ENCODE measurements around the gene NBL1. TPM values are rescaled to one million over a fixed set of nuclear protein-coding genes. Genes with fewer than 3 reads are reported as not detected.

NBL1 gene, protein sequence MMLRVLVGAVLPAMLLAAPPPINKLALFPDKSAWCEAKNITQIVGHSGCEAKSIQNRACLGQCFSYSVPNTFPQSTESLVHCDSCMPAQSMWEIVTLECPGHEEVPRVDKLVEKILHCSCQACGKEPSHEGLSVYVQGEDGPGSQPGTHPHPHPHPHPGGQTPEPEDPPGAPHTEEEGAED
- 305 and 318 TPM in 2 replicates for total RNA-seq (2014; rRNA removed; shearing (Covaris generic))
- polyA plus RNA-seq (2015; cell fraction: cytosol; rRNA removed) = 272 and 287 TPM in 2 replicates
- polyA plus RNA-seq (2015; cell fraction: nucleus; rRNA removed) = 43.9 and 83.4 TPM in 2 replicates

DNA sequence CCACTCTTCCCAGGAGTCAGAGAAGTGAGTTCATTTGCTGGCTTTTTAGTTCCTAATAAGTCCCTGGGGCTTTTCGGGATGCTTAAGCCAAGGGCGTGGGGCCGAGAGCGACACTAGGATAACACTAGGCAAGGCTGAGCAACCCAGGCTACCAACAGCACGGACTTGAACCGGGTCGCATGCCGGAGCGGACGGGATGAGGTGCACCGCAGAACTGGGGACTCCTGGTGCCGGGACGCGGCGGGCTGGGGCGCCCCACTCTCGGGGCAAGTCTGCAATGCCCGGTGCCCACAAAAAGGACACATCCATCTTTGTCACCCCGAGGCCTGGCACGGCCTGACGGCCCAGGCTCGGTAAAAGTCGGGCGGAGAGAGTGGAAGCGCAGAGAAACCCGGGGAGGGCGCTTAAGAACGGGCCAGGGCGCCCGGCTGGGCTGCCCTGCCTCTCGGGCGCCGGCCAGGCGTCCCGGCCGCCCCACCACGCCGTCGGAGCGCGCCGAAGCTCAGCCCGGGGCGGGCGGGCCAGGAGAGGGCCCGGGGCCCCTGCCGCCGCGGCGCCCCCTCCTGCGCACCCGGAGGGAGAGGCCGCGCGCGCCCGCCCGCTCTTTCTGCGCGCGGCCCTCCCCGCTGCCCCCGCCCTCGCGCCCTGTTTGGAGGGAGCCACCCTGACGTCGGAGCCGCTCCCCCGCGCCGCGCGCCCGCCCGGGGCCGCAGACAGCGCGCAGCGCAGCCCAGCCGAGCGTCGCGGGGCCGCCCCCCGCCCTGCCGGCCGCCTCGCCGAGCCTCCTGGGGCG is at the start of gene NBL1:
Gene NBL1 (plus strand): TSS at position 710 of the 793 bp plus-strand sequence. CDS start 10,720 bp downstream, outside the sequence.
- DNase-seq (ENCODE audit: low read depth, low spot score) = peak; percentile 57
- in situ Hi-C loops (cut with HindIII; ENCODE audit: low pct_unique_long_range_greater_than_20kb, low sequenced_read_pairs) = no loop called here

DNA sequence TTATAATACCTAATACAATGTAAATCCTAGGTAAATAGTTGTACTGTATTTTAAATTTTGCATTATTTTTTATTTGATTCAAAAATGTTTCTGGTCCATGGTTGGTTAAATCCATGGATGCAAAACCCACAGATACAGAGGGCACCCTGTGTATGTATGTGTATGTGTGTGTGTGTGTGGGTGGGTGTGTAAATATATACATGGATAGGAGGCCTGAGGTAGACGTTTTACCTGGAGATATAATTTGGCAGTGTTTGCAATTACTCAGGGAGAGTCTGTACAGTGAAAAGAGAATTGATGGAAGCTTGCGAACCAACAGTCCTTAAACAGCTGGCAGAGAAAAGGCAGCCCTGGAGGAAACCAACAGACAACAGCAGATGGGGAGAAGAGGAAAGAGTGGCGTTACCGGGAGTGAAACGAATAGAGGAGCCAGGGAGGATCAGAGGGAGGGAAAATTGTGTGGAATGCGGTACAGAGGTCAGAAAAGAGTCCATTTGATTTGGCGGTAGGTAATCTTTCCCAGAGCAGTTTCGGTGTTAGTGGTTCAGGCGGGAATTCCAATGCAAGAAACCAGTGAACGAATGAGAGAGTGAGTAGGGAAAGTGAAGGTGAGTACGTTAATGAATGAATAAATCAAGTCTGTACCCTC is 47.9 kb upstream of the NBL1 start:
- in situ Hi-C loops (cut with HindIII; ENCODE audit: low pct_unique_long_range_greater_than_20kb, low sequenced_read_pairs) = loop anchor here (25.0 kb wide), 1 partner anchor 184 kb away; no protein-coding TSS in a partner anchor
- no peak for DNase-seq (ENCODE audit: low read depth, low spot score)

DNA sequence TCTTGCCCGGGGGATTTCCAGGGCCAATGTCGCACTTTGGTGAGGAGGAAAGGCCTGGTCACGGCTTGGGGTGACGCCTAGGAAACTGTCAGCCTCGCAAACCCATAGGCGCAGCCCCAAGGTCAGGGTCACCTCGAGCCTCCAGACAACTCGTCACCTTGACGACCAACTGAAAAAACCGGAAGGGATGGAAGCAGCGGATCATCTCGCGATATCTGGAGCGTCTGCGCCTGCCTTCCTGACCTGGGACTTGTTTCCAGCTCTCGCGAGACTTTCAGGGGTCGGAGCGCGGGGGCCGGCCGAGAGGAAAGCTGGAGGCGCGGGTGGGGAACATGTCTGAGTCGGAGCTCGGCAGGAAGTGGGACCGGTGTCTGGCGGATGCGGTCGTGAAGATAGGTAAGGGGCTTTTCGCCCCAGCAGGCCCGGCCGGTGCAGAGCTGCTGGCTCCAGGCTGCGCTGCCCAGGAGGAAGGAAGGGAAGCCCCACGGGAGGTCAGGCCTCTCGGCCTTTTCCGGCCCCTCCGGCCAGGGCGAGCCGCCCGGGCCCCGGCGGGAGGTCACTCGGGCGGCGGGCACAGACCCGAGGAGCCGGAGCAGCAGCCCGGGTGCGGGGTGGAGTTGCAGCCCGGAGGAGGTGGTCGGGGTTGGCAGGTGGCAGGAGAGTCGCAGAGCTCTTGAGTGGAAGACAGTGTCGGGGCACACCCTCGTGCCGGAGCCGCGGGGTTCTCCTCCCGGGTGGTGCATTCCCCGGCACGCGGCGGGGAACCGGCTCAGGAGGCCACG is 47.2 kb upstream of the NBL1 start:
- in situ Hi-C loops (cut with HindIII; ENCODE audit: low pct_unique_long_range_greater_than_20kb, low sequenced_read_pairs) = loop anchor here (25.0 kb wide), 1 partner anchor 185 kb away; no protein-coding TSS in a partner anchor

DNA sequence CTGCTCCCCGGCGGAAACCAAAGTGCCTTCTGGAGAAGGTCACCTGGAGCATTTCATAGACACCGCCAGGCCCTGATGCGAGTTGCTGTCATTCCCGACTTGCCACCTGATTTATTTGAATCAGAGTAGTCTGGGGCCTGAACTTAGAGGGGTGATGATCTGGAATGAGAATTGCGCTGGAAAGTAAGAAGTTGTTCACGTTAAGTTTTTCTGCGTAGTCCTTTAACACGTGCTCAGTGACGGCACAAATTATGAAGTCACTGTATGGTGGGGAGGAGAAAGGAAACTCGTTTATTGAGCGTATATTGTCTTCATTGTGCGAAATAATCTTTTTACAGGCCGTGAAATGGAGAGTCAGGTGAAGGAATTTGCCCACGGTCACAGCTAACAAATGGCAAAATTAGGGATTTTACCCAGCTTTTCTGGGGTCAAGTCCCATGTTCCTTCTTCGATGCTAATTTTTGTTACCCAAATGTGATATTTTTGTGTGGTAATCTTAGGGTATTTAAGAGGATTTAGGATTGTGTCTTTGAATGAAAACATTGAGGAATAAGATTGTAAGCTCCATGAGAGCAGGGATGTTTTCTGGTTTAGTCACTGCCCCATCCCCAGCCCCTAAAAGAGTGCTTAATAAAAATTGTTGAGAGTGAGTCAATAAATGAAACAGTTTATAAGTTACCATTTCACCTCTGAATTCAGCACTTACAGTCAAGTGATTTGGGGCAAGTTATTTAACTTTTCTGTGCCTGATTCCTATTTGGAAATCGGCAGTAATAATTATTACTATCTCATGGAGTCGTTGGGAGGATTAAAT is 46.4 kb upstream of the NBL1 start:
- DNase-seq (ENCODE audit: low read depth, low spot score) = peak; percentile 36

More for the DNA sequence above, 47.2 kb upstream of the NBL1 start:
- DNase-seq (ENCODE audit: low read depth, low spot score) = peak; percentile 98

DNA sequence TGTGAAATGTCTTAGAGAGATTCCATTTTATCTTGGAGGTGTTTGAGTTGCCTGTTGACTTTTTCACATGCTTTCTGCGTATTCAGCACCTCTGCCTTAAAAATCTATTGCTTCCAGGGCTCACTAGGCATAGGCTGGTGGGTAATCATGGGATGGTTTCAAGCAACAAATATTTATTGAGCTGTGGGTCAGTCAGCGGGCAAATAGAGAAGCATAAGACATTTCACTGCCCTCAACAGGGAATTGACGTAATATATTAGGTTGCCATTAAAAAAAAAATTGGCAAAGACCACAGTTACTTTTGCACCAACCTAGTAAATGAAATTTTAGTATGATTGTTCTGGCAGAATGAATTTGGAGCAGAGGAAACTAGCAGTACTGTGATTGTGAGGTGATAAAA is 44.3 kb upstream of the NBL1 start:
- in situ Hi-C loops (cut with HindIII; ENCODE audit: low pct_unique_long_range_greater_than_20kb, low sequenced_read_pairs) = loop anchor here (25.0 kb wide), 1 partner anchor 188 kb away; no protein-coding TSS in a partner anchor
- no peak for DNase-seq (ENCODE audit: low read depth, low spot score)

More for the DNA sequence above, 46.4 kb upstream of the NBL1 start:
- in situ Hi-C loops (cut with HindIII; ENCODE audit: low pct_unique_long_range_greater_than_20kb, low sequenced_read_pairs) = loop anchor here (25.0 kb wide), 1 partner anchor 185 kb away; no protein-coding TSS in a partner anchor

DNA sequence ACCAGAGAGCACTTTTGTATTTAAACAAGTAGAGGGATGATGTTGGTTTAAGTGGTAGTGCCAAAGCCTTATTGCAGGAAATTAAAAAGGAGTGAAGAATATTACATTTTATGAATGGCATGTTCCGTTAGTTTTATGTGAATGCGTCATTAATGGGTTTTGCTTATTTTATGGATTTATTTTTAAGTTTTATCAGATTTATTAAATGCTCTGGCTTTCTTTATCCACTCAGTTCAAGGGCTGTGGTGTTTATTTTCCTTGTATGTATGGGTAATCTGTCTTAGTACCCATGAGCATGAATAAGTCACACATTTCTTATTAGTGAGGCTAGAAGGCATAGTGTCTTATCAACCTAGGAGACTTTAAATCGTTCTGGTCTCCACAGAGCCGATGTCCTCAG is 41.6 kb upstream of the NBL1 start:
- in situ Hi-C loops (cut with HindIII; ENCODE audit: low pct_unique_long_range_greater_than_20kb, low sequenced_read_pairs) = no loop called here
- DNase-seq (ENCODE audit: low read depth, low spot score) = no peak

DNA sequence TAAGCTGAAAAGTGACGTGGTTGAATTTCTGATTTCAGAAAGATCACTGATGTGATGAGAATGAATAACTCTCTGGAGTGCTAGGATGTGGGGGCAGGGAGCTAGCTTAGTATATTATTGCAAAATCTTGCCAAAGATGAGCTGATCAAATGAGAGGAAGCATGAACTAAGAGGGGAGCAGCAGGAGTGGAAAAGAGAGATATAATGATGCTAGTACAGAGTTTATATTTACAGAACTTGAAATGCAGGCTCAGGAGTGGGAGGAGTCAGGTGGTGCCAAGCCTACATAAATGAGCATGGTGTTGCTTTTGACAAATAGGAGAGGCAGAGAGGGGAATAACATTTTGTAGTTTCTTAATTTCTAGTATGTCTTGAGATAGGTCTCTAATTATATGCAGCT is 38.1 kb upstream of the NBL1 start:
- no peak for DNase-seq (ENCODE audit: low read depth, low spot score)
- in situ Hi-C loops (cut with HindIII; ENCODE audit: low pct_unique_long_range_greater_than_20kb, low sequenced_read_pairs) = no loop called here

DNA sequence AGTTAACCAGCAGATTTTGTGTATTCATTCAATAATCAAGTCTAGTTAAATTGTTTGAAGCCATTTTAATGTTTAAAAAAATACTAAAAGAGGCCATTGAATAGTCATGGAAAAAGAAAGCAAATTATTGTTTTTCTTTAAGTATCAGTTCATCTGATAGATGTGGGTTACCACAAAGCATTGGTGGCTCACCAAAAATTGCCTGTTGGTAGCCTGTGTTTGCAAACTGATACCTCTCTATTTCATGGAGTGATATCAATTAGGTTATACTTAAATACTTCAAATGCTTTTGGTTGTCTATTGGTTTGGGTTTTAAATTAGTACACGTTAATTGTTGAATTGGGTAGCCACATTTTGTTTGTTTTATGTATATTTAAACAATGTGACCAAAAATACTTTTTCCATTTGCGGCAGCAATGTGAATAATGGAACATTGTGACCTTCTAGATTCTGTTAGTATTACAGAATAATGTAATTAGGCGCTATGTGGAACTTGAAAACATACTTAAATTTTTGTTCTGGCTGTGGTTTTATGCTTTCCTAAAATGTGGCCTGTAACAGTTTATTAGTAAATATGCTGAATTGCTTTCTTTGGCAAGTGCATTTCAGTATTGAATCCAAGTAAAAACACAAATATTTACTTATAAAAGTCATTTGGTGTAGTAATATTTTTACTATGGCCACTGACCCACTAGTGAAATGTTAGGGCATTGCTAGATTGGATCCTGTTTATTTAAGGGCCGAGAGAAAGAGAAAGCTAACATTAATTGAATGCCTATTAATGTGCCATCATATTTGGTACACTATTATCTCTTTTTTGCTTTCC is 37.1 kb upstream of the NBL1 start:
- DNase-seq (ENCODE audit: low read depth, low spot score) = no peak
- in situ Hi-C loops (cut with HindIII; ENCODE audit: low pct_unique_long_range_greater_than_20kb, low sequenced_read_pairs) = no loop called here

DNA sequence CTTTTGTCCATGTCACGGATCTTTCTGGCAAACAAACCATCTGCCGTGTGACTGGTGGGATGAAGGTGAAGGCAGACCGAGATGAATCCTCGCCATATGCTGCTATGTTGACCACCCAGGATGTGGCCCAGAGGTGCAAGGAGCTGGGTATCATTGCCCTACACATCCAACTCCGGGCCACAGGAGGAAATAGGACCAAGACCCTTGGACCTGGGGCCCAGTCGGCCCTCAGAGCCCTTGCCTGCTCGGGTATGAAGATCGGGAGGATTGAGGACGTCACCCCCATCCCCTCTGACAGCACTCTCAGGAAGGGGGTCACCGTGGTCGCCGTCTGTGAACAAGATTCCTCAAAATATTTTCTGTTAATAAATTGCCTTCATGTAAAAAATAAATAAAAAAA is 35.9 kb upstream of the NBL1 start:
- in situ Hi-C loops (cut with HindIII; ENCODE audit: low pct_unique_long_range_greater_than_20kb, low sequenced_read_pairs) = no loop called here
- DNase-seq (ENCODE audit: low read depth, low spot score) = no peak

DNA sequence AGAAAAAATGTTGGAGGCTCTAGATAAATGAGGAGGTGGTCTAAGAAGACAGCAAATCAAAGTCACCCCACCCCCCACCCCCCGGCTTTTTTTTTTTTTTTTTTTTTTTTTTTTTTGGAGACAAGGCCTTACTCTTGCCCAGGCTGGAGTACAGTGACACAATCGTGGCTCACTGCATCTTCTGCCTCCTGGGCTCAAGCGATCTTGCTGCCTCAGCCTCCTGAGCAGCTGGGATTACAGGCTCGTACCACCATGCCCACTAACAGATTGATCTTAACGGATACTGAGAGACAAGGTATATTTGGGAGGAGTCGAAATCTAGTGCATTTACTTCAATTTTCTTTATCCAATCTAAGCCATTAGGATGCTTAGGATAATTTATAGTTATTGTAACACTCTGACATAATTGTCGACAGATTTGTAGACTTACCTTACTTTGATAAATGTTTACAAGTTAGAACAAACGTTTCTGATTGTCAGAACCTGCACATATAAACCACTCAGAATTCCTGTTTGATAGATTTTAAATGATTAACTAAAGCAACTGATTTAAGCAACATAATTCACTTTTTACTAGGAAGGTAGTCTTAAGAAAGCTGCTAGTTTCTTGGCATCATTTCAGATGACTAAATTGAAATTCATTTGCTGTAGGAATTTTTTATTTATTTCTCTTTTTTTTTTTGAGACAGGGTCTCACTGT is 33.7 kb upstream of the NBL1 start:
- no peak for DNase-seq (ENCODE audit: low read depth, low spot score)

DNA sequence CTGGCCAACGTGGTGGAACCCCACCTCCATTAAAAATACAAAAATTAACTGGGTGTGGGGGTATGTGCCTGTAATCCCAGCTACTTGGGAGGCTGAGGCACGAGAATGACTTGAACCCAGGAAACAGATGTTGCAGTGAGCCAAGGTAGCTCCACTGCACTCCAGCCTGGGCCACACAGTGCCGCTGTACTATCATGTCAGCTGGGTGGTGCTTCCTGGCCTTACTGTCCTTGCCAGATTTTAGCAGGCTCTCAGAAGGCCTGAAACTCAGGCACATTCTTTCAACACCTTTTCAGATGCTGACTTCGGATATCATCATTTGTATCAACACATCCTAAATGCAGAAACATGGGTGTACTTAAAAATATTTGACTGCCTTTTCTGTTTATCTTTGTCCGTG is 31.6 kb upstream of the NBL1 start:
- in situ Hi-C loops (cut with HindIII; ENCODE audit: low pct_unique_long_range_greater_than_20kb, low sequenced_read_pairs) = no loop called here
- DNase-seq (ENCODE audit: low read depth, low spot score) = no peak

More for the DNA sequence above, 33.7 kb upstream of the NBL1 start:
- in situ Hi-C loops (cut with HindIII; ENCODE audit: low pct_unique_long_range_greater_than_20kb, low sequenced_read_pairs) = no loop called here

DNA sequence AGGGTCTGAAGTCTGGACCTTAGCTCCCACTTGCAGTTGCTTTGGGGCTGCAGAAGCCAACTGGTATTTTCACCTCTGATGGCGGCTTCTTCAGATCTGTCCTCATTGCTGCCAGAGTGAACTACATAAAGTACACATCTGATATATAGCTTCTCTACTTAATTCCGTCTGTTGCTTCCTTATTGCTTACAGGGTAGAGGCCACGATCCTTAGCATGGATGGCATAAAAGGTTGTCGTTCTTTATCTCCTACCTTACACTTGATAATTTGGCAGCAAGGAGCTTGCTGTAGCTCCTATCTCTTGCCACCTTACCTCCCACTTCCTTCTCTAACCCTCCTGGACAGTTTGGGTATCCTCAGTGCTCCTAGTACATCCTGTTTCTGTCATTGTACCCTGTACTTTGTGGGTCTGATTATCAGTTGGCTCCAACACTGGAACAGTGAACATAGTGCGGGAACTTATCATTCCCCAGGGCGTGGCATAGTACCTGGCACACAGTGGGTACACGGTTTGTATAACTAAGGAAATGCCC is 30.9 kb upstream of the NBL1 start:
- no peak for DNase-seq (ENCODE audit: low read depth, low spot score)
- in situ Hi-C loops (cut with HindIII; ENCODE audit: low pct_unique_long_range_greater_than_20kb, low sequenced_read_pairs) = no loop called here

DNA sequence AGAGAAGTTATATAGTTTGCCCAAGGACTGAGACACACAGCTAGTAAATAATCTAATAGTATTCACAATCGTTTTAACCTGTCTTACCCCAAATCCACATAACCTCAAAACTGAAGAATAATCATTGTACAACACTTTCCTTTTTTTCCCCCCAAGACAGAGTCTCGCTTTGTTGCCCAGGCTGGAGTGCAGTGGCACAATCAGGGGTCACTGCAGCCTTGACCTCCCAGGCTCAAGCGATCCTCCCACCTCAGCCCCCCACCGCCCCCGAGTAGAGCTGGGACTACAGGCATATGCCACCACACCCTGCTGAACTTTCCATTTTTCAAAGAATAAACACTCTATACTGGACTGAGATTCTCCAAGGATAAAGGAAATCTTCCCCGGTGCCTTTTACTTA is 28.7 kb upstream of the NBL1 start:
- in situ Hi-C loops (cut with HindIII; ENCODE audit: low pct_unique_long_range_greater_than_20kb, low sequenced_read_pairs) = no loop called here
- no peak for DNase-seq (ENCODE audit: low read depth, low spot score)

DNA sequence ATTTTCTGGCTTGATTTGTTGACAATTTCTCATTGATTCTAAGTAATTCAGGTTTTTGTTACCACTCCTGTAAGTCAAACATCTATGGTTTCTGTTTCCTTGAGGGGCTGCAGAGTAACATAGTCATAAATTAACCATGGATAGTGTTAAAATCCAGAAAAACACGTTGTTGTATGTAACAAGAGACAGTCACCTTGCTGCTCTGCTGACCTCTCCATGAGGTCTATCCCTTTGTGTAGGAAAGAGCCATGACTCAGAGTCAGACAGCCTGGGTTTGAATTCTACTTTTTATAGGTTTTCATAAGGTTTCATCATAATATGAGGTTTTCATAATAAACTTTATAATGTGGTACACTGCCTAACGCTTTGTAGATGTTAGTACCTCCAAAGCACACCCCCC is 27.6 kb upstream of the NBL1 start:
- DNase-seq (ENCODE audit: low read depth, low spot score) = no peak

DNA sequence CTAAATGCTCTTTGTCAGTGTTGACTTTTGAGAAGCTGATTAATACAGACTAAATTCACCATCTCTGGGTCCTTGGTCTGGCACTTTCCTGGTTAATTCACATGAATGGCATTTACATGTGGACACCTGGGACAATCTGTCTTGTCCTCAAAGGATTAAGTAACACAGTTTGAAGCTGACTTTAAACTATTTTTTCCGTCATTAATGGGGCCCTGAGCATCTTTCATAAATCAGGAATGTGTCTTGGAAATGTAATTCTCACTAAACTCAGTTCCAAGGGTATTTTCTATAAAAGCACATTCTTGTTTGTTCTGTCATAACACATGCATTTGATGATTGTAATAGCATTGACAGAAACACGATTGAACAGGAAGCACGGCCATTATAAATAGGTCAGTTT is 26.7 kb upstream of the NBL1 start:
- in situ Hi-C loops (cut with HindIII; ENCODE audit: low pct_unique_long_range_greater_than_20kb, low sequenced_read_pairs) = no loop called here
- DNase-seq (ENCODE audit: low read depth, low spot score) = no peak

More for the DNA sequence above, 27.6 kb upstream of the NBL1 start:
- in situ Hi-C loops (cut with HindIII; ENCODE audit: low pct_unique_long_range_greater_than_20kb, low sequenced_read_pairs) = no loop called here
